SK-N-SH treated with all-trans-retinoic acid at 6 μM for 48 hours (cell line): Measurements from ENCODE around the gene ADAMTS6.

Experiments used
- ATAC-seq: fragments of 200-7000 bp; cut with Tn5 transposase; 3 replicates; pipeline ENCODE4 v1.9.1; 2020; ENCODE audit warnings: mild to moderate bottlenecking, moderate library complexity
- BACH2 ChIP-seq: fragments of 250-450 bp; sonication (Bioruptor Pico); IDR thresholded peaks from 2 replicates; pipeline ENCODE4 v1.9.0; 2021; ENCODE audit warnings: mild to moderate bottlenecking, borderline replicate concordance
- CSDC2 ChIP-seq: fragments of 250-450 bp; sonication (Bioruptor Pico); IDR thresholded peaks from 2 replicates; pipeline ENCODE4 v1.5.0; 2020; ENCODE audit warnings: mild to moderate bottlenecking, moderate library complexity
- ESRRG ChIP-seq: fragments of 250-450 bp; sonication (Bioruptor Pico); IDR thresholded peaks from 2 replicates; pipeline ENCODE4 v1.6.1; 2021; ENCODE audit warnings: mild to moderate bottlenecking
- OSR1 ChIP-seq: fragments of 250-450 bp; sonication (Bioruptor Pico); IDR thresholded peaks from 2 replicates; pipeline ENCODE4 v1.8.0; 2022; ENCODE audit warnings: moderate library complexity, mild to moderate bottlenecking, inconsistent platforms
- PPARA ChIP-seq: fragments of 250-450 bp; sonication (Bioruptor Pico); IDR thresholded peaks from 2 replicates; pipeline ENCODE4 v1.5.0; 2020; ENCODE audit warnings: mild to moderate bottlenecking, borderline replicate concordance
- RARB ChIP-seq: fragments of 250-450 bp; sonication (Bioruptor Pico); IDR thresholded peaks from 2 replicates; pipeline ENCODE4 v1.8.0; 2021; ENCODE audit warnings: mild to moderate bottlenecking, moderate library complexity
- TCF4 ChIP-seq: fragments of 250-450 bp; sonication (Bioruptor Pico); IDR thresholded peaks from 2 replicates; pipeline ENCODE4 v1.8.0; 2021; ENCODE audit warnings: mild to moderate bottlenecking, moderate library complexity, borderline replicate concordance
- TOX ChIP-seq: fragments of 250-450 bp; sonication (Bioruptor Pico); IDR thresholded peaks from 2 replicates; pipeline ENCODE4 v1.8.0; 2021; ENCODE audit warnings: mild to moderate bottlenecking, moderate library complexity, borderline replicate concordance
- ZC3H10 ChIP-seq: fragments of 250-450 bp; sonication (Bioruptor Pico); IDR thresholded peaks from 2 replicates; pipeline ENCODE4 v1.5.1; 2021; ENCODE audit warnings: mild to moderate bottlenecking, moderate library complexity
- ZNF70 ChIP-seq: fragments of 450-650 bp; formaldehyde crosslinking; IDR thresholded peaks from 2 replicates; pipeline ENCODE4 v1.5.0; 2020; ENCODE audit warnings: mild to moderate bottlenecking, moderate library complexity
- ZNF8 ChIP-seq: fragments of 450-650 bp; formaldehyde crosslinking; IDR thresholded peaks from 2 replicates; pipeline ENCODE4 v1.5.0; 2020; ENCODE audit warnings: mild to moderate bottlenecking, moderate library complexity
- TF ChIP-seq, protein P1 (sequence below): fragments of 250-450 bp; sonication (Bioruptor Pico); IDR thresholded peaks from 2 replicates; pipeline ENCODE4 v1.8.0; 2021; ENCODE audit warnings: low read depth, mild to moderate bottlenecking, moderate library complexity, borderline replicate concordance
- TF ChIP-seq, protein P2 (sequence below): fragments of 250-450 bp; sonication (Bioruptor Pico); IDR thresholded peaks from 2 replicates; pipeline ENCODE4 v1.8.0; 2020; ENCODE audit warnings: mild to moderate bottlenecking, moderate library complexity, borderline replicate concordance
- TF ChIP-seq, protein P3 (sequence below): fragments of 250-450 bp; sonication (Bioruptor Pico); IDR thresholded peaks from 2 replicates; pipeline ENCODE4 v1.5.1; 2021; ENCODE audit warnings: mild to moderate bottlenecking, moderate library complexity
- TF ChIP-seq, protein P4 (sequence below): fragments of 250-450 bp; sonication (Bioruptor Pico); IDR thresholded peaks from 2 replicates; pipeline ENCODE4 v1.5.1; 2020; ENCODE audit warnings: low read depth, mild to moderate bottlenecking, moderate library complexity

The ADAMTS6 gene

DNA sequence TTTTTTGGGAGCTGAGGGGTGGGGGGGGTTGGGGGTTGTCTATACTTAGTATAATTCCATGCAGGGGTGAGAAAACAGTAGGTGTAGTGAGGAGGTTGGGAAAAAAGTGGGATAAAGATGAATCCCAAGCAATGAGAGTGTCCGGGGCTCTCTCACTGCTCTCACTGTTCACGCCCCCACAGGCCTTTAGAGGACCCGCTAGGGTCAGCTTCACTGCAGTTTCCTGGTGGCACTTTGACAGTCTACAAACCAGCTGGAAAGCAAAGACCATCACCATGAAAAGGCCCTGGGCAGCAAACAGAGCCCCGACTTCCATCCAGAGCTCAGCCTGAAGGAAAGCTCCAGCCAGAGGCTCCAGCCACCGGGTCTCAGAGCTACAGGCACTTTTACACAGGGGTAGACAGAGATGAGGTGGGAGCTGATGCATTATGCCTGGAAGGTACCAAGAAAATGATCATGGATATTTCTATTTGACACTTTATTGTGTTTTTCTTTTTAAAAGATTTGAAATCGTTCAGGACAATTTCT lies 355.1 kb downstream of the ADAMTS6 start (continued):
- TF ChIP-seq, protein P1, sequence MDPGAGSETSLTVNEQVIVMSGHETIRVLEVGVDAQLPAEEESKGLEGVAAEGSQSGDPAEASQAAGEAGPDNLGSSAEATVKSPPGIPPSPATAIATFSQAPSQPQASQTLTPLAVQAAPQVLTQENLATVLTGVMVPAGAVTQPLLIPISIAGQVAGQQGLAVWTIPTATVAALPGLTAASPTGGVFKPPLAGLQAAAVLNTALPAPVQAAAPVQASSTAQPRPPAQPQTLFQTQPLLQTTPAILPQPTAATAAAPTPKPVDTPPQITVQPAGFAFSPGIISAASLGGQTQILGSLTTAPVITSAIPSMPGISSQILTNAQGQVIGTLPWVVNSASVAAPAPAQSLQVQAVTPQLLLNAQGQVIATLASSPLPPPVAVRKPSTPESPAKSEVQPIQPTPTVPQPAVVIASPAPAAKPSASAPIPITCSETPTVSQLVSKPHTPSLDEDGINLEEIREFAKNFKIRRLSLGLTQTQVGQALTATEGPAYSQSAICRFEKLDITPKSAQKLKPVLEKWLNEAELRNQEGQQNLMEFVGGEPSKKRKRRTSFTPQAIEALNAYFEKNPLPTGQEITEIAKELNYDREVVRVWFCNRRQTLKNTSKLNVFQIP (CRISPR knock-in tag) = no peak
- TF ChIP-seq TCF4 (CRISPR knock-in tag) (no peak), RARB (no peak)
- TF ChIP-seq, protein P2, sequence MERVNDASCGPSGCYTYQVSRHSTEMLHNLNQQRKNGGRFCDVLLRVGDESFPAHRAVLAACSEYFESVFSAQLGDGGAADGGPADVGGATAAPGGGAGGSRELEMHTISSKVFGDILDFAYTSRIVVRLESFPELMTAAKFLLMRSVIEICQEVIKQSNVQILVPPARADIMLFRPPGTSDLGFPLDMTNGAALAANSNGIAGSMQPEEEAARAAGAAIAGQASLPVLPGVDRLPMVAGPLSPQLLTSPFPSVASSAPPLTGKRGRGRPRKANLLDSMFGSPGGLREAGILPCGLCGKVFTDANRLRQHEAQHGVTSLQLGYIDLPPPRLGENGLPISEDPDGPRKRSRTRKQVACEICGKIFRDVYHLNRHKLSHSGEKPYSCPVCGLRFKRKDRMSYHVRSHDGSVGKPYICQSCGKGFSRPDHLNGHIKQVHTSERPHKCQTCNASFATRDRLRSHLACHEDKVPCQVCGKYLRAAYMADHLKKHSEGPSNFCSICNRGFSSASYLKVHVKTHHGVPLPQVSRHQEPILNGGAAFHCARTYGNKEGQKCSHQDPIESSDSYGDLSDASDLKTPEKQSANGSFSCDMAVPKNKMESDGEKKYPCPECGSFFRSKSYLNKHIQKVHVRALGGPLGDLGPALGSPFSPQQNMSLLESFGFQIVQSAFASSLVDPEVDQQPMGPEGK (CRISPR knock-in tag) = no peak
- TF ChIP-seq, protein P3, sequence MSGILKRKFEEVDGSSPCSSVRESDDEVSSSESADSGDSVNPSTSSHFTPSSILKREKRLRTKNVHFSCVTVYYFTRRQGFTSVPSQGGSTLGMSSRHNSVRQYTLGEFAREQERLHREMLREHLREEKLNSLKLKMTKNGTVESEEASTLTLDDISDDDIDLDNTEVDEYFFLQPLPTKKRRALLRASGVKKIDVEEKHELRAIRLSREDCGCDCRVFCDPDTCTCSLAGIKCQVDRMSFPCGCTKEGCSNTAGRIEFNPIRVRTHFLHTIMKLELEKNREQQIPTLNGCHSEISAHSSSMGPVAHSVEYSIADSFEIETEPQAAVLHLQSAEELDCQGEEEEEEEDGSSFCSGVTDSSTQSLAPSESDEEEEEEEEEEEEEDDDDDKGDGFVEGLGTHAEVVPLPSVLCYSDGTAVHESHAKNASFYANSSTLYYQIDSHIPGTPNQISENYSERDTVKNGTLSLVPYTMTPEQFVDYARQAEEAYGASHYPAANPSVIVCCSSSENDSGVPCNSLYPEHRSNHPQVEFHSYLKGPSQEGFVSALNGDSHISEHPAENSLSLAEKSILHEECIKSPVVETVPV = no peak

DNA sequence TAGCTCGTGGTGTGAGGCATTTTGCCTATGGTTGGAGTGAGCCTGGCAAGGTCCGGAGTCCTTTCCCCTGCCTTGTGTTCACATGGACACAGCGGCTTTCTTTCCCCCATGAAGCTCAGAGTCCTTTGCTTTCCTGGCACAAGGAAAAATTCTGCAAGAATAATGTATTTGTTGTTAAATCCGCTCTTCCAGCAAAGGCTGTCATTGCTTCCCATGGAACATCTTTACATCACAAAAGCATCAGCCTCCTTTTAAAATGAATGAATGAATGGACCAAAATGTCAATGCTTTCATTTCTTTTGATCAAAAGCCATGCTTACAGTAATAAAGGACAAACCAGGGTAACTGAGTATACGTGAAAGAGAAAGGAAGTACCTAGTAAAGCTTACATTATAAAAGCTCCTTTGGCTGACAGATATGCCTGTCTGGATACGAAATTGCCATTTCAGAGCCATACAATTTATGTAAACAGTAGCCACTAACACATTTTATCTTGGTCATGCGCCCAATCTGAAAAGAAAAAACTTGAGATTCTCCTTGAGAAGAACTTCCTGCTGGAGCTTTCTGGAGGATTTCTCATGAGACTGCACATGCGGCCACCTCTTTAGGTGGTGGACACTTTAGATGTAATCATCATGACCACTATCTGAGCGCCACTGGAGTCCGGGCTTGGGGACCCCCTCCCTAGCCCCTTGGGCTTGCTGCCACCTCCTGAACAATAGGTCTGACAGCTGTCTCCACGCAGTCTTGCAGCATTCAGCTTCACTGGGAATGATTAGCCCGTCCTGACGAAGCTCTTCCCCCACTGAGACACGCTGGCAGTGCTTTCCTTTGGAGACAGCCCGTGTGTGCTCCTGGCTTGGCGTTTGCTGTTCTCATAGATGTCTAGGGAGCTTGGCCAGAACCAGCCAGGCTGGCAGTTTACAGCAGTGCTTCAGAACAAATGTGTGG lies 355.9 kb downstream of the ADAMTS6 start:
- no peak for ATAC-seq
- TF ChIP-seq TOX (CRISPR knock-in tag) = no peak
- no peak for TF ChIP-seq BACH2 (CRISPR knock-in tag)
- TF ChIP-seq, protein P1 (CRISPR knock-in tag) = no peak
- TF ChIP-seq OSR1 = no peak

DNA sequence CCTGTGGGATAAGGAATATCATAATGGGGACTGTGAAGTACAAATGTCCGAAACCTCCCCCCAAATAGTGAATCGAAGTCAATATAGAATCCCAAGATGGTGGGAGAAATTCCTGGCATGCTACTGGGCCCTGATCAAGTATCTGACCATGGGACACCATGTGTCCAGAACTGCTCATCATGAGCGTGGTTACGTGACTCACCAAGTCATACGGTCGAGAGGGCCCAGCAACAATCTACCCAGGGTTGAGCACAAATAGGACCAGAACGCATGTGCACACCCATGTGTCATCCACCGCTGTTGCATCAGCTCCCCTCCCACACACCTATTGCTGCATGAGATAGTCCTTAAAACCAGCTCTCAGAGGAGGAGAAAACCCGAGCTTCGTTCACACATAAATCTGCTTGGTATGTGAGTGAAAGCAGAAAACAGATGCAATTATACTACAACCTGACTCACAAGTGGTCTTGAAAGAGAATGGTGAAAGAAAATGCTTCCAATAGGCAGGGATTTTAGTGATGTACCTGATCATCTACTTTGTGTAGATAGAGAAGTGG lies 359.8 kb downstream of the ADAMTS6 start:
- TF ChIP-seq, protein P1 (CRISPR knock-in tag) = no peak
- TF ChIP-seq PPARA (CRISPR knock-in tag) (no peak), RARB (no peak), CSDC2 (CRISPR knock-in tag) (no peak), ESRRG (CRISPR knock-in tag) (no peak), ZC3H10 (CRISPR knock-in tag) (no peak), ZNF8 (no peak), ZNF70 (CRISPR knock-in tag) (no peak)
- TF ChIP-seq, protein P4, sequence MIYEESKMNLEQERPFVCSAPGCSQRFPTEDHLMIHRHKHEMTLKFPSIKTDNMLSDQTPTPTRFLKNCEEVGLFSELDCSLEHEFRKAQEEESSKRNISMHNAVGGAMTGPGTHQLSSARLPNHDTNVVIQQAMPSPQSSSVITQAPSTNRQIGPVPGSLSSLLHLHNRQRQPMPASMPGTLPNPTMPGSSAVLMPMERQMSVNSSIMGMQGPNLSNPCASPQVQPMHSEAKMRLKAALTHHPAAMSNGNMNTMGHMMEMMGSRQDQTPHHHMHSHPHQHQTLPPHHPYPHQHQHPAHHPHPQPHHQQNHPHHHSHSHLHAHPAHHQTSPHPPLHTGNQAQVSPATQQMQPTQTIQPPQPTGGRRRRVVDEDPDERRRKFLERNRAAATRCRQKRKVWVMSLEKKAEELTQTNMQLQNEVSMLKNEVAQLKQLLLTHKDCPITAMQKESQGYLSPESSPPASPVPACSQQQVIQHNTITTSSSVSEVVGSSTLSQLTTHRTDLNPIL (CRISPR knock-in tag) = no peak
- TF ChIP-seq, protein P3 = no peak
- no peak for ATAC-seq
